GM12891 (cell line): ENCODE results near the gene TSSK6.
A peak's percentile ranks its signal among the peaks of the same experiment; 100 is the strongest.

Experiments used
- DNase-seq: peaks from one replicate; pipeline ENCODE4 v3.0.0; 2011; ENCODE audit warnings: low spot score; ENCODE audit not compliant: insufficient read length
- FAIRE-seq: peaks from 2 replicates; lab custom pipeline; 2011; peaks lifted over from hg19 to GRCh38; lab: Jason Lieb, UNC
- PAX5 ChIP-seq: IDR thresholded peaks from 2 replicates; pipeline ENCODE4 v1.6.1; 2011; ENCODE audit warnings: low read length, moderate library complexity, mild to moderate bottlenecking; ENCODE audit not compliant: insufficient read depth, severe bottlenecking
- POLR2A ChIP-seq: IDR thresholded peaks from 2 replicates; pipeline ENCODE4 v1.6.1; 2011; ENCODE audit warnings: low read depth, low read length, control low read depth
- POLR2AphosphoS5 ChIP-seq: IDR thresholded peaks from 2 replicates; pipeline ENCODE4 v1.6.1; 2011; ENCODE audit warnings: low read depth, low read length, control low read depth
- POU2F2 ChIP-seq: IDR thresholded peaks from 2 replicates; pipeline ENCODE4 v1.6.1; 2011; ENCODE audit warnings: low read depth, mild to moderate bottlenecking, control low read depth, low read length, moderate library complexity
- SPI1 ChIP-seq: IDR thresholded peaks from 2 replicates; pipeline ENCODE4 v1.6.1; 2011; ENCODE audit warnings: low read depth, low read length, control low read depth
- TAF1 ChIP-seq: IDR thresholded peaks from 2 replicates; pipeline ENCODE4 v1.6.1; 2011; ENCODE audit warnings: low read depth, low read length, control low read depth

TSSK6 gene

GRCh38 chr19:19488875-19489690, 26.3 kb downstream of the TSSK6 start:
- FAIRE-seq (peak; percentile 98), DNase-seq (peak; percentile 65)

GRCh38 chr19:19487950-19488874, 27.1 kb downstream of the TSSK6 start:
- no peak for DNase-seq
- TF ChIP-seq TAF1 (no peak), SPI1 (no peak), POU2F2 (no peak), POLR2A (no peak), POLR2AphosphoS5 (no peak), PAX5 (no peak)
- FAIRE-seq: peak; percentile 26

More at GRCh38 chr19:19488875-19489690, 26.3 kb downstream of the TSSK6 start:
- TF ChIP-seq POU2F2 (peak; percentile 92), POLR2A (no peak), POLR2AphosphoS5 (no peak), SPI1 (peak; percentile 53), TAF1 (peak; percentile 37; the same call in 1 of the 2 replicates), PAX5 (no peak)

GRCh38 chr19:19487077-19487949, 28.0 kb downstream of the TSSK6 start:
- no peak for FAIRE-seq
- no peak for DNase-seq
- TF ChIP-seq POLR2AphosphoS5 (no peak), TAF1 (no peak), POLR2A (0 out of 2 replicates have a peak, but pooled peaks have one; percentile 25), PAX5 (no peak), SPI1 (no peak), POU2F2 (no peak)

GRCh38 chr19:19486343-19487076, 28.8 kb downstream of the TSSK6 start:
- FAIRE-seq: no peak

GRCh38 chr19:19485998-19486290, 29.4 kb downstream of the TSSK6 start:
- TF ChIP-seq POLR2A: no peak
- no peak for TF ChIP-seq POU2F2
- no peak for TF ChIP-seq TAF1
- no peak for TF ChIP-seq SPI1
- no peak for TF ChIP-seq PAX5
- no peak for TF ChIP-seq POLR2AphosphoS5
- FAIRE-seq (no peak), DNase-seq (no peak)

More at GRCh38 chr19:19486343-19487076, 28.8 kb downstream of the TSSK6 start:
- no peak for TF ChIP-seq SPI1
- no peak for TF ChIP-seq PAX5
- 0 out of 2 replicates have a peak, but pooled peaks have one; percentile 25 for TF ChIP-seq POLR2A
- TF ChIP-seq TAF1: no peak
- DNase-seq: no peak

GRCh38 chr19:19485161-19485997, 30.0 kb downstream of the TSSK6 start:
- FAIRE-seq (no peak), DNase-seq (no peak)
- TF ChIP-seq POLR2AphosphoS5: no peak
- TF ChIP-seq SPI1: 0 out of 2 replicates have a peak, but pooled peaks have one; percentile 15

GRCh38 chr19:19482809-19483596, 32.3 kb downstream of the TSSK6 start:
- no peak for DNase-seq
- TF ChIP-seq POLR2A (no peak), SPI1 (no peak), POU2F2 (no peak), TAF1 (no peak), POLR2AphosphoS5 (no peak), PAX5 (no peak)
- FAIRE-seq: no peak
